ENCODE data around the gene GATA3. TPM values are rescaled to one million over a fixed set of nuclear protein-coding genes. Genes with fewer than 3 reads are reported as not detected.

GATA3 gene
- polyA plus RNA-seq, 1 experiment: not detected

DNA sequence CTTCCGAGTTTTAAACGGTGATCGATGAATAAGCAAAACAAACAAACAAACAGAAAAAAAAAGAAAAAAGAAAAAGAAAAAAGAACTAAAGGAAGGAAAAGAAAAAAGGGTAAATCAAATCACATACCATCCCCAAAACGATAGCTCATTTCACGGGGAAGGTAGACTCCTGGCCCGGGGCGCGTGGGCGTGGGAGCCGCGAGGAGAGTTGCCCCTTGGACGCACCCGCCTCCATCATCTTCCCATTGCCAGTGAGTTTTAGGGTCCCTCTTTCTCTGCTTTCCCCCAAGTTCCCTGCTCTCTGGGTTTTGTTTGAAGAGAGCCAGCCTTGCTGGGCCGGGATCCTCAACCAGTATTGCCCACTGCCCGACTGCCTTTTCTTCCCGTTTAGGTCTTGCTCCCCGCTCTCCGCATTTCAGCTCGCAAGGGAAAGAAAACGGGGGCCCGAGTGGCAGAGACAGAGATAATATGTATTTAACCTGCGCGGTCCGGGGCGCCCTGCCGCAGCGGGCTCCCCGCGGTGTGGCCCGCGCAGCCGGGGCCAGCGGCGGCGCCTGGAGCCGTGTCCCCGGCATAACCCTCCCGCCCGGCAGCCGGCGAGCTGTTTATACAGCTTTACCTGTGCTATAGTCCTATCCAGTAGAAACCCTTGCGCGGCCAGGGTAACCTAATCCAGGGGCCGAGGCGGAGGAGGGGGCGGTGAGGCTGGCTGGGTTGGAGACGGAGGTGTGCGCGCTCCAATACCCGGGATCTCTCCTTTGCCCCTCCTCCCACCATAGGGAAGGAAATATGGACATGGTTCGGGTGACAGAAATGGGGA lies 5.2 kb upstream of the GATA3 start:
- POLR2A ChIA-PET: no interaction called here
- Histone ChIP-seq H3K27me3 (ENCODE audit: control insufficient read depth, insufficient read depth, low read length) (peaks cover 93% of the 10 kb centered on the region), H3K9me3 (ENCODE audit: control insufficient read depth, insufficient read depth, low read length) (no peaks in the 10 kb centered on the region; the same call in 1 of the 2 replicates), H3K4me3 (ENCODE audit: low read depth, low read length) (no peak overlapping the region), H3K27ac (ENCODE audit: low read depth, low read length) (no peak overlapping the region)
- DNase-seq (ENCODE audit: low read depth, low spot score): no peak
- TF ChIP-seq CTCF (IDR thresholded peaks at IDR 0.05; ENCODE audit: low read depth, low read length): no peak
- CTCF ChIA-PET: no interaction called here

- no peaks in the 10 kb centered on the region; the same call in 1 of the 2 replicates for H3K9me3 ChIP-seq (ENCODE audit: control insufficient read depth, insufficient read depth, low read length)
- H3K27ac ChIP-seq (ENCODE audit: low read depth, low read length): no peak overlapping the region
- TF ChIP-seq CTCF (IDR thresholded peaks at IDR 0.05; ENCODE audit: low read depth, low read length): no peak
- no peak for DNase-seq (ENCODE audit: low read depth, low spot score)
- ChIA-PET CTCF (no interaction called here), POLR2A (no interaction called here)
- peak overlapping the region; percentile 10; the same call in 1 of the 2 replicates for H3K4me3 ChIP-seq (ENCODE audit: low read depth, low read length)
- peaks cover 91% of the 10 kb centered on the region for H3K27me3 ChIP-seq (ENCODE audit: control insufficient read depth, insufficient read depth, low read length)
Observed at GRCh38 chr10:8049865-8050555, 4.5 kb upstream of the GATA3 start.

- no peak for TF ChIP-seq CTCF (IDR thresholded peaks at IDR 0.05; ENCODE audit: low read depth, low read length)
- peak overlapping the region; percentile 10; the same call in 1 of the 2 replicates for H3K4me3 ChIP-seq (ENCODE audit: low read depth, low read length)
- H3K27me3 ChIP-seq (ENCODE audit: control insufficient read depth, insufficient read depth, low read length): peaks cover 89% of the 10 kb centered on the region
- no peak overlapping the region for H3K27ac ChIP-seq (ENCODE audit: low read depth, low read length)
- DNase-seq (ENCODE audit: low read depth, low spot score): no peak
- ChIA-PET CTCF (interaction anchor here (0.6 kb wide), 1 partner anchor 783 kb away, joined by 3 read pairs; no protein-coding TSS in a partner anchor), POLR2A (no interaction called here)
- peaks cover 2% of the 10 kb centered on the region; the same call in 1 of the 2 replicates for H3K9me3 ChIP-seq (ENCODE audit: control insufficient read depth, insufficient read depth, low read length)
Observed at GRCh38 chr10:8050556-8051108, 3.9 kb upstream of the GATA3 start.

DNA sequence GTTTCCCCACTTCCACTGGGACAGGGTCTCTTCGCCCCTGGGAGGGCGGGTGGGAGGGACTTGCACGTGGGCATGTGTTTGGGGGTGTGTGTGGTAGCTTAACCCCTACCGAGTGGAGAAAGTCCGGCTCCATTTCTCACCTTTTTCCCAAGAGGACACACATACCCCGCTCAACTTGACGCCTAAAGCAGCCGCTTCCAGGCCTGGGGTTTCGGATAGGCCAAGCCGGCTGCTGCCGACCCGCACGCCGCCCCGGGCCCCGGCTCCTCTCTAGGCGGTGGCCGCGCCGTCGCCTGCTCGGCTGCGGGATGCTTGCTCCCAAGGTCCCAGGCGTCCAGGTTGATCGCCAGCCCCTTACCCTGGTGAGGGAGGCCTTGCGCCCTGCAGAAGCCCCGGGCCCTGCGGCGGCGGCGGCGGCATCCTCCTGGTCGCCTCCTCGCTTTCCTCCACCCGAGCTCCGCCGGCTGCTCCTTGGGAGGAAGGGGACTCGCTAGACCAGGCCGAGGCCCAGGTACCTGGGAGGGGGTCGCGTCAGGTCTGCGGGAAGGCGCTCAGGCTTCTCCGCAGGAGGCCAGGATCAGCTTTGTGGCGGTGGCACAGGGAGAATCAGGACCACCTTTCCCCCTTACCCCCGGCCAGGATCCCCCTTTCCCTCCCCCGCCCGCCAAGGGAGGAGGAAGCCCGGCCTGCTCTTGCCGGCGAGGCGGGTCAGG lies 3.2 kb upstream of the GATA3 start:
- DNase-seq (ENCODE audit: low read depth, low spot score): no peak
- TF ChIP-seq CTCF (IDR thresholded peaks at IDR 0.05; ENCODE audit: low read depth, low read length): no peak
- CTCF ChIA-PET: interaction anchor here (0.6 kb wide), 1 partner anchor 783 kb away, joined by 3 read pairs; no protein-coding TSS in a partner anchor
- H3K4me3 ChIP-seq (ENCODE audit: low read depth, low read length): no peak overlapping the region
- H3K27me3 ChIP-seq (ENCODE audit: control insufficient read depth, insufficient read depth, low read length): peaks cover 89% of the 10 kb centered on the region
- H3K9me3 ChIP-seq (ENCODE audit: control insufficient read depth, insufficient read depth, low read length): peaks cover 7% of the 10 kb centered on the region; the same call in 1 of the 2 replicates
- POLR2A ChIA-PET: no interaction called here
- no peak overlapping the region for H3K27ac ChIP-seq (ENCODE audit: low read depth, low read length)
